CD4-positive, alpha-beta T cell (primary cell): ENCODE measurements around the gene SYT2. TPM values are rescaled to one million over a fixed set of nuclear protein-coding genes. Genes with fewer than 3 reads are reported as not detected.

ENCODE experiments used
- ATAC-seq: fragments of 200-7000 bp; cut with Tn5 transposase; one replicate; pipeline ENCODE4 v1.10.0; 2022; ENCODE audit warnings: mild to moderate bottlenecking; ENCODE audit not compliant: poor library complexity
- CTCF ChIA-PET: fragments of 350-600 bp; sonication (Branson Sonifier 250); formaldehyde crosslinking; loops from one replicate; lab custom pipeline; 2021; ENCODE audit warnings: antibody characterized with exemption, inconsistent platforms; lab: Charles Lee
- POLR2A ChIA-PET: fragments of 350-600 bp; sonication (Branson Sonifier 250); formaldehyde crosslinking; loops from one replicate; lab custom pipeline; 2021; ENCODE audit warnings: antibody characterized with exemption, inconsistent platforms; lab: Charles Lee
- DNase-seq, 14 experiments: peaks; one replicate each; pipeline ENCODE4 v3.0.0-alpha.2; 2013 to 2020; ENCODE audit warnings: mixed read lengths in 2 of 14
- H3K27ac ChIP-seq, 2 donors: one replicate each; pipeline versions ENCODE4 v1.5.1 to v1.7.0; 2013; ENCODE audit warnings: low read length in 2 of 2, low read depth in 1 of 2, mild to moderate bottlenecking in 1 of 2
- H3K27me3 ChIP-seq, 2 experiments: 1 replicate in 1 of 2; 2 replicates in 1 of 2; pipeline versions ENCODE4 v1.6.1 to v1.7.0; 2013; ENCODE audit warnings: low read length in 2 of 2, control low read depth in 1 of 2, mild to moderate bottlenecking in 1 of 2, moderate library complexity in 1 of 2; ENCODE audit not compliant: insufficient read depth in 2 of 2, control insufficient read depth in 1 of 2
- H3K36me3 ChIP-seq: one replicate; pipeline ENCODE4 v1.6.1; 2013; ENCODE audit warnings: low read length, control low read depth; ENCODE audit not compliant: insufficient read depth
- H3K4me1 ChIP-seq: one replicate; pipeline ENCODE4 v1.6.1; 2013; ENCODE audit warnings: low read length, control low read depth; ENCODE audit not compliant: insufficient read depth
- H3K4me3 ChIP-seq: one replicate; pipeline ENCODE4 v1.5.1; 2013; ENCODE audit warnings: mild to moderate bottlenecking, low read length, moderate library complexity
- H3K9me3 ChIP-seq, 2 experiments: 1 replicate in 1 of 2; 2 replicates in 1 of 2; pipeline versions ENCODE4 v1.6.1 to v1.7.0; 2013; ENCODE audit warnings: low read length in 2 of 2, mild to moderate bottlenecking in 2 of 2, control low read depth in 1 of 2, moderate library complexity in 1 of 2; ENCODE audit not compliant: control insufficient read depth in 1 of 2, insufficient read depth in 1 of 2
- H3K27ac Mint-ChIP-seq: one replicate; pipeline ENCODE4 v1.8.0; 2020; ENCODE audit warnings: mixed read lengths
- H3K27me3 Mint-ChIP-seq: one replicate; pipeline ENCODE4 v1.8.0; 2021; ENCODE audit warnings: mixed read lengths
- H3K36me3 Mint-ChIP-seq: one replicate; pipeline ENCODE4 v1.8.0; 2021; ENCODE audit warnings: low read depth, mixed read lengths
- H3K4me1 Mint-ChIP-seq: one replicate; pipeline ENCODE4 v1.8.0; 2021; ENCODE audit warnings: low read depth, mixed read lengths
- H3K4me3 Mint-ChIP-seq: one replicate; pipeline ENCODE4 v1.8.0; 2020; ENCODE audit warnings: mild to moderate bottlenecking, mixed read lengths
- H3K9me3 Mint-ChIP-seq: one replicate; pipeline ENCODE4 v1.8.0; 2020; ENCODE audit warnings: mixed read lengths
- CTCF ChIP-seq: fragments of 200-600 bp; IDR thresholded peaks from one replicate; pipeline ENCODE4 v1.8.0; 2022; ENCODE audit warnings: antibody characterized with exemption, mild to moderate bottlenecking
- intact Hi-C, 2 experiments: fragments of 100-400 bp; cut with DNase I in 1 of 2; cut with micrococcal nuclease in 1 of 2; formaldehyde crosslinking; loops; one replicate each; pipeline versions ENCODE4 v1.15.1 to v1.9.0; 2023 to 2025; cut with DNase I, micrococcal nuclease
- total RNA-seq, 174 experiments: library from RNA in 2 of 174; stranded (reverse) in 2 of 174; gene quantifications; one replicate each; pipeline ENCODE4 v1.2.3 and lab custom pipeline; 2021 to 2026

SYT2 gene
- total RNA-seq, 2 experiments from 2014 or later, result not detected

GRCh38 chr1:202681736-202682420, 28.4 kb downstream of the SYT2 start:
- no peak for ATAC-seq
- Histone ChIP-seq H3K9me3 (peaks cover 5 to 18% of the 10 kb centered on the region in 2 experiments), H3K4me1 (no peaks in the 10 kb centered on the region), H3K36me3 (no peaks in the 10 kb centered on the region), H3K27me3 (peaks cover 6 to 10% of the 10 kb centered on the region in 2 experiments), H3K27ac (no peak overlapping the region), H3K4me3 (no peak overlapping the region)
- ChIA-PET POLR2A (no interaction called here), CTCF (interaction anchor here (1.1 kb wide), 1 partner anchor 11 kb away, joined by 3 read pairs; no protein-coding TSS in a partner anchor)
- H3K36me3 Mint-ChIP-seq, result no peaks in the 10 kb centered on the region
- no peaks in the 10 kb centered on the region for H3K4me1 Mint-ChIP-seq
- peaks cover 6% of the 10 kb centered on the region for H3K9me3 Mint-ChIP-seq
- H3K27me3 Mint-ChIP-seq, result peaks cover 63% of the 10 kb centered on the region
- no peak overlapping the region for H3K4me3 Mint-ChIP-seq
- intact Hi-C loops, result no loop called here
- no peak for DNase-seq
- TF ChIP-seq CTCF, result no peak
- H3K27ac Mint-ChIP-seq, result no peak overlapping the region

GRCh38 chr1:202680586-202681352, 29.5 kb downstream of the SYT2 start:
- DNase-seq (no peak), ATAC-seq (no peak)
- CTCF ChIA-PET, result no interaction called here
- Histone ChIP-seq H3K4me3 (no peak overlapping the region), H3K27me3 (peaks cover 6 to 10% of the 10 kb centered on the region in 2 experiments), H3K36me3 (no peaks in the 10 kb centered on the region), H3K4me1 (no peaks in the 10 kb centered on the region), H3K9me3 (peaks cover 5 to 18% of the 10 kb centered on the region in 2 experiments), H3K27ac (no peak overlapping the region)
- TF ChIP-seq CTCF, result no peak
- POLR2A ChIA-PET, result no interaction called here
- Mint-ChIP-seq H3K27ac (no peak overlapping the region), H3K4me1 (no peaks in the 10 kb centered on the region), H3K36me3 (no peaks in the 10 kb centered on the region), H3K27me3 (peaks cover 62% of the 10 kb centered on the region), H3K4me3 (no peak overlapping the region), H3K9me3 (peaks cover 7% of the 10 kb centered on the region)
- intact Hi-C loops, result no loop called here

- Histone ChIP-seq H3K36me3 (no peaks in the 10 kb centered on the region), H3K27me3 (peaks cover 6% of the 10 kb centered on the region in 2 experiments), H3K27ac (no peak overlapping the region), H3K9me3 (peaks cover 5 to 18% of the 10 kb centered on the region in 2 experiments), H3K4me3 (no peak overlapping the region), H3K4me1 (no peaks in the 10 kb centered on the region)
- ChIA-PET CTCF (no interaction called here), POLR2A (no interaction called here)
- peaks cover 7% of the 10 kb centered on the region for H3K9me3 Mint-ChIP-seq
- DNase-seq (no peak), ATAC-seq (no peak)
- H3K4me3 Mint-ChIP-seq, result no peak overlapping the region
- TF ChIP-seq CTCF, result no peak
- H3K27ac Mint-ChIP-seq, result no peak overlapping the region
- no peaks in the 10 kb centered on the region for H3K36me3 Mint-ChIP-seq
- no peaks in the 10 kb centered on the region for H3K4me1 Mint-ChIP-seq
- intact Hi-C loops, result no loop called here
- H3K27me3 Mint-ChIP-seq, result peaks cover 63% of the 10 kb centered on the region
Observed at GRCh38 chr1:202679406-202680177, 30.7 kb downstream of the SYT2 start.
